Neural crest cell (in vitro differentiated cells): Measurements from ENCODE around the gene SAMD14. TPM values are rescaled to one million over a fixed set of nuclear protein-coding genes. Genes with fewer than 3 reads are reported as not detected.

Experiments
- DNase-seq: peaks from one replicate; pipeline ENCODE4 v3.0.0; 2021; ENCODE audit warnings: low read depth, mixed read lengths, low spot score
- H3K27ac Mint-ChIP-seq: one replicate; pipeline ENCODE4 v1.8.0; 2021; ENCODE audit warnings: mild to moderate bottlenecking, mixed read lengths; ENCODE audit not compliant: unreplicated experiment
- H3K27me3 Mint-ChIP-seq: 2 replicates; pipeline ENCODE4 v1.8.0; 2021; ENCODE audit warnings: low read depth, mild to moderate bottlenecking, mixed read lengths
- H3K36me3 Mint-ChIP-seq: 2 replicates; pipeline ENCODE4 v1.8.0; 2021; ENCODE audit warnings: low read depth, mild to moderate bottlenecking, mixed read lengths
- H3K4me1 Mint-ChIP-seq: 2 replicates; pipeline ENCODE4 v1.8.0; 2021; ENCODE audit warnings: mixed read lengths
- H3K4me3 Mint-ChIP-seq: one replicate; pipeline ENCODE4 v1.8.0; 2021; ENCODE audit warnings: mild to moderate bottlenecking, mixed read lengths
- H3K9me3 Mint-ChIP-seq: 2 replicates; pipeline ENCODE4 v1.8.0; 2021; ENCODE audit warnings: mixed read lengths
- CTCF ChIP-seq: fragments of 200-600 bp; sonication (generic); conservative IDR thresholded peaks from 2 replicates; pipeline ENCODE4 v1.5.0; 2021; ENCODE audit warnings: antibody characterized with exemption, mild to moderate bottlenecking
- total RNA-seq: library from RNA; stranded (reverse); gene quantifications from 2 replicates; pipeline ENCODE4 v1.2.1, GENCODE V29; 2021

The SAMD14 gene
- total RNA-seq, 1 donor from 2014 or later: 28.7 TPM

- Mint-ChIP-seq H3K4me1 (no peaks in the 10 kb centered on the region), H3K9me3 (no peaks in the 10 kb centered on the region), H3K27me3 (no peaks in the 10 kb centered on the region), H3K27ac (no peak overlapping the region), H3K4me3 (no peak overlapping the region), H3K36me3 (no peaks in the 10 kb centered on the region)
- no peak for TF ChIP-seq CTCF
- no peak for DNase-seq
These were observed 42.0 kb downstream of the SAMD14 start for GRCh38 chr17:50087912-50088405.

GRCh38 chr17:50087246-50087911 is 42.6 kb downstream of the SAMD14 start:
- peak; percentile 83 for DNase-seq
- no peaks in the 10 kb centered on the region for H3K36me3 Mint-ChIP-seq
- H3K4me3 Mint-ChIP-seq: no peak overlapping the region
- peak; percentile 97 for TF ChIP-seq CTCF
- H3K4me1 Mint-ChIP-seq: no peaks in the 10 kb centered on the region
- H3K27me3 Mint-ChIP-seq: no peaks in the 10 kb centered on the region
- H3K9me3 Mint-ChIP-seq: no peaks in the 10 kb centered on the region
- no peak overlapping the region for H3K27ac Mint-ChIP-seq

GRCh38 chr17:50081757-50082156 is 48.2 kb downstream of the SAMD14 start:
- no peak overlapping the region for H3K4me3 Mint-ChIP-seq
- TF ChIP-seq CTCF: no peak
- no peak overlapping the region for H3K27ac Mint-ChIP-seq
- no peaks in the 10 kb centered on the region for H3K9me3 Mint-ChIP-seq
- no peaks in the 10 kb centered on the region for H3K36me3 Mint-ChIP-seq
- H3K27me3 Mint-ChIP-seq: no peaks in the 10 kb centered on the region
- no peaks in the 10 kb centered on the region for H3K4me1 Mint-ChIP-seq
- no peak for DNase-seq

- no peak for TF ChIP-seq CTCF
- Mint-ChIP-seq H3K9me3 (no peaks in the 10 kb centered on the region), H3K4me3 (no peak overlapping the region), H3K4me1 (no peaks in the 10 kb centered on the region), H3K27me3 (no peaks in the 10 kb centered on the region), H3K27ac (no peak overlapping the region), H3K36me3 (no peaks in the 10 kb centered on the region)
- DNase-seq: no peak
These were observed 49.1 kb downstream of the SAMD14 start for GRCh38 chr17:50080827-50081226.

GRCh38 chr17:50080096-50080480 is 49.9 kb downstream of the SAMD14 start:
- Mint-ChIP-seq H3K27ac (no peak overlapping the region), H3K9me3 (no peaks in the 10 kb centered on the region), H3K27me3 (no peaks in the 10 kb centered on the region), H3K4me3 (no peak overlapping the region), H3K36me3 (no peaks in the 10 kb centered on the region), H3K4me1 (no peaks in the 10 kb centered on the region)
- DNase-seq: no peak
- no peak for TF ChIP-seq CTCF
